WTC11 (cell line): ENCODE results near the gene APOBEC3B. TPM values are rescaled to one million over a fixed set of nuclear protein-coding genes. Genes with fewer than 3 reads are reported as not detected.

Experiments
- ATAC-seq: fragments of 200-7000 bp; cut with Tn5 transposase; 2 replicates; pipeline ENCODE4 v1.10.0; 2021; ENCODE audit warnings: mild to moderate bottlenecking, moderate library complexity
- CTCF ChIA-PET: fragments of 300-600 bp; sonication (Branson Sonifier 250); formaldehyde crosslinking; loops from one replicate; lab custom pipeline; 2021; ENCODE audit warnings: antibody characterized with exemption; lab: Charles Lee
- POLR2A ChIA-PET: fragments of 350-600 bp; sonication (Branson Sonifier 250); formaldehyde crosslinking; loops from one replicate; lab custom pipeline; 2021; ENCODE audit warnings: antibody characterized with exemption; lab: Charles Lee
- DNase-seq: peaks from one replicate; pipeline ENCODE4 v3.0.0; 2021; ENCODE audit warnings: low spot score
- H3K27ac Mint-ChIP-seq: 2 replicates; pipeline ENCODE4 v1.8.0; 2021; ENCODE audit warnings: mixed read lengths
- H3K27me3 Mint-ChIP-seq: 2 replicates; pipeline ENCODE4 v1.8.0; 2021; ENCODE audit warnings: low read depth, mild to moderate bottlenecking, moderate library complexity, mixed read lengths
- H3K36me3 Mint-ChIP-seq: 2 replicates; pipeline ENCODE4 v1.8.0; 2021; ENCODE audit warnings: mixed read lengths
- H3K4me1 Mint-ChIP-seq: 2 replicates; pipeline ENCODE4 v1.8.0; 2022; ENCODE audit warnings: mixed read lengths
- H3K4me3 Mint-ChIP-seq: 2 replicates; pipeline ENCODE4 v1.8.0; 2021; ENCODE audit warnings: mild to moderate bottlenecking, moderate library complexity, mixed read lengths
- H3K9me3 Mint-ChIP-seq: 2 replicates; pipeline ENCODE4 v1.8.0; 2021; ENCODE audit warnings: mixed read lengths
- ATF6 ChIP-seq: sonication (generic); formaldehyde crosslinking; IDR thresholded peaks from 2 replicates; pipeline ENCODE4 v1.8.1; 2023; ENCODE audit warnings: mild to moderate bottlenecking, missing genetic modification reagents
- CBFB ChIP-seq: sonication (generic); formaldehyde crosslinking; IDR thresholded peaks from 2 replicates; pipeline ENCODE4 v1.8.1; 2022; ENCODE audit warnings: mild to moderate bottlenecking, low read depth, missing genetic modification reagents
- E2F5 ChIP-seq: sonication (generic); formaldehyde crosslinking; IDR thresholded peaks from 2 replicates; pipeline ENCODE4 v1.8.1; 2022; ENCODE audit warnings: mild to moderate bottlenecking, moderate library complexity, missing genetic modification reagents
- FOXK1 ChIP-seq: sonication (generic); formaldehyde crosslinking; IDR thresholded peaks from 2 replicates; pipeline ENCODE4 v1.8.0; 2022; ENCODE audit warnings: mild to moderate bottlenecking, moderate library complexity, missing genetic modification reagents
- FOXP1 ChIP-seq: sonication (generic); formaldehyde crosslinking; IDR thresholded peaks from 2 replicates; pipeline ENCODE4 v1.8.0; 2022; ENCODE audit warnings: missing genetic modification reagents, mild to moderate bottlenecking, moderate library complexity, borderline replicate concordance
- GRHL2 ChIP-seq: fragments of 250-450 bp; sonication (Bioruptor Pico); IDR thresholded peaks from 2 replicates; pipeline ENCODE4 v1.8.0; 2022; ENCODE audit warnings: mild to moderate bottlenecking, moderate library complexity; ENCODE audit not compliant: insufficient replicate concordance, severe bottlenecking
- HMGXB4 ChIP-seq: sonication (generic); formaldehyde crosslinking; IDR thresholded peaks from 2 replicates; pipeline ENCODE4 v1.8.1; 2023; ENCODE audit warnings: mild to moderate bottlenecking, moderate library complexity, missing genetic modification reagents
- IRF2 ChIP-seq: sonication (generic); formaldehyde crosslinking; IDR thresholded peaks from 2 replicates; pipeline ENCODE4 v1.8.0; 2022; ENCODE audit warnings: low read depth, missing genetic modification reagents, borderline replicate concordance
- JUN ChIP-seq: sonication (generic); formaldehyde crosslinking; IDR thresholded peaks from 2 replicates; pipeline ENCODE4 v1.8.0; 2023; ENCODE audit warnings: mild to moderate bottlenecking, missing genetic modification reagents
- MAX ChIP-seq: sonication (generic); formaldehyde crosslinking; IDR thresholded peaks from 2 replicates; pipeline ENCODE4 v1.8.0; 2022; ENCODE audit warnings: mild to moderate bottlenecking, missing genetic modification reagents
- PRRX2 ChIP-seq: fragments of 250-450 bp; sonication (Bioruptor Pico); IDR thresholded peaks from 2 replicates; pipeline ENCODE4 v1.8.0; 2021; ENCODE audit warnings: mild to moderate bottlenecking
- ZNF232 ChIP-seq: sonication (generic); formaldehyde crosslinking; IDR thresholded peaks from 2 replicates; pipeline ENCODE4 v1.8.0; 2022; ENCODE audit warnings: mild to moderate bottlenecking, missing genetic modification reagents
- ZNF263 ChIP-seq: sonication (generic); formaldehyde crosslinking; IDR thresholded peaks from 2 replicates; pipeline ENCODE4 v1.8.1; 2022; ENCODE audit warnings: low read depth, mild to moderate bottlenecking, moderate library complexity, missing genetic modification reagents
- total RNA-seq: library from RNA; stranded (reverse); gene quantifications from 3 replicates; pipeline ENCODE4 v1.2.3, GENCODE V29; 2021
- TF ChIP-seq, protein P1 (sequence below): sonication (generic); formaldehyde crosslinking; IDR thresholded peaks from 2 replicates; pipeline ENCODE4 v1.8.1; 2023; ENCODE audit warnings: mild to moderate bottlenecking, missing genetic modification reagents
- TF ChIP-seq, protein P2 (sequence below): sonication (generic); formaldehyde crosslinking; IDR thresholded peaks from 2 replicates; pipeline ENCODE4 v1.8.1; 2023; ENCODE audit warnings: mild to moderate bottlenecking, missing genetic modification reagents, borderline replicate concordance

APOBEC3B gene
- total RNA-seq, 1 experiment from 2014 or later = 4.0 TPM

GRCh38 chr22:38968801-38969200 is 13.3 kb upstream of the APOBEC3B start:
- Mint-ChIP-seq H3K9me3 (no peaks in the 10 kb centered on the region), H3K36me3 (no peaks in the 10 kb centered on the region), H3K27me3 (no peaks in the 10 kb centered on the region; the same call in 1 of the 2 replicates), H3K4me3 (no peak overlapping the region), H3K4me1 (peaks cover 2% of the 10 kb centered on the region; the same call in 1 of the 2 replicates), H3K27ac (no peak overlapping the region)
- DNase-seq = no peak
- ATAC-seq = no peak
- TF ChIP-seq FOXP1 (CRISPR knock-in tag) = no peak
- no peak for TF ChIP-seq JUN
- TF ChIP-seq ATF6 (CRISPR knock-in tag) = no peak
- TF ChIP-seq, protein P1, sequence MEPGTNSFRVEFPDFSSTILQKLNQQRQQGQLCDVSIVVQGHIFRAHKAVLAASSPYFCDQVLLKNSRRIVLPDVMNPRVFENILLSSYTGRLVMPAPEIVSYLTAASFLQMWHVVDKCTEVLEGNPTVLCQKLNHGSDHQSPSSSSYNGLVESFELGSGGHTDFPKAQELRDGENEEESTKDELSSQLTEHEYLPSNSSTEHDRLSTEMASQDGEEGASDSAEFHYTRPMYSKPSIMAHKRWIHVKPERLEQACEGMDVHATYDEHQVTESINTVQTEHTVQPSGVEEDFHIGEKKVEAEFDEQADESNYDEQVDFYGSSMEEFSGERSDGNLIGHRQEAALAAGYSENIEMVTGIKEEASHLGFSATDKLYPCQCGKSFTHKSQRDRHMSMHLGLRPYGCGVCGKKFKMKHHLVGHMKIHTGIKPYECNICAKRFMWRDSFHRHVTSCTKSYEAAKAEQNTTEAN (CRISPR knock-in tag) = no peak
- no peak for TF ChIP-seq E2F5 (CRISPR knock-in tag)
- no peak for TF ChIP-seq ZNF263 (CRISPR knock-in tag)
- TF ChIP-seq, protein P2, sequence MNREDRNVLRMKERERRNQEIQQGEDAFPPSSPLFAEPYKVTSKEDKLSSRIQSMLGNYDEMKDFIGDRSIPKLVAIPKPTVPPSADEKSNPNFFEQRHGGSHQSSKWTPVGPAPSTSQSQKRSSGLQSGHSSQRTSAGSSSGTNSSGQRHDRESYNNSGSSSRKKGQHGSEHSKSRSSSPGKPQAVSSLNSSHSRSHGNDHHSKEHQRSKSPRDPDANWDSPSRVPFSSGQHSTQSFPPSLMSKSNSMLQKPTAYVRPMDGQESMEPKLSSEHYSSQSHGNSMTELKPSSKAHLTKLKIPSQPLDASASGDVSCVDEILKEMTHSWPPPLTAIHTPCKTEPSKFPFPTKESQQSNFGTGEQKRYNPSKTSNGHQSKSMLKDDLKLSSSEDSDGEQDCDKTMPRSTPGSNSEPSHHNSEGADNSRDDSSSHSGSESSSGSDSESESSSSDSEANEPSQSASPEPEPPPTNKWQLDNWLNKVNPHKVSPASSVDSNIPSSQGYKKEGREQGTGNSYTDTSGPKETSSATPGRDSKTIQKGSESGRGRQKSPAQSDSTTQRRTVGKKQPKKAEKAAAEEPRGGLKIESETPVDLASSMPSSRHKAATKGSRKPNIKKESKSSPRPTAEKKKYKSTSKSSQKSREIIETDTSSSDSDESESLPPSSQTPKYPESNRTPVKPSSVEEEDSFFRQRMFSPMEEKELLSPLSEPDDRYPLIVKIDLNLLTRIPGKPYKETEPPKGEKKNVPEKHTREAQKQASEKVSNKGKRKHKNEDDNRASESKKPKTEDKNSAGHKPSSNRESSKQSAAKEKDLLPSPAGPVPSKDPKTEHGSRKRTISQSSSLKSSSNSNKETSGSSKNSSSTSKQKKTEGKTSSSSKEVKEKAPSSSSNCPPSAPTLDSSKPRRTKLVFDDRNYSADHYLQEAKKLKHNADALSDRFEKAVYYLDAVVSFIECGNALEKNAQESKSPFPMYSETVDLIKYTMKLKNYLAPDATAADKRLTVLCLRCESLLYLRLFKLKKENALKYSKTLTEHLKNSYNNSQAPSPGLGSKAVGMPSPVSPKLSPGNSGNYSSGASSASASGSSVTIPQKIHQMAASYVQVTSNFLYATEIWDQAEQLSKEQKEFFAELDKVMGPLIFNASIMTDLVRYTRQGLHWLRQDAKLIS (CRISPR knock-in tag) = no peak
- no peak for TF ChIP-seq FOXK1
- TF ChIP-seq ZNF232 = no peak
- TF ChIP-seq CBFB (CRISPR knock-in tag) = no peak
- TF ChIP-seq HMGXB4 = no peak
- ChIA-PET CTCF (no interaction called here), POLR2A (no interaction called here)

- TF ChIP-seq, protein P1 (CRISPR knock-in tag) = no peak
- TF ChIP-seq MAX (CRISPR knock-in tag) (no peak), GRHL2 (CRISPR knock-in tag) (no peak), PRRX2 (CRISPR knock-in tag) (no peak), IRF2 (no peak)
- no peak overlapping the region for H3K4me3 Mint-ChIP-seq
- no peak for DNase-seq
- H3K27me3 Mint-ChIP-seq = no peaks in the 10 kb centered on the region; the same call in 1 of the 2 replicates
- POLR2A ChIA-PET = interaction anchor here (0.6 kb wide), 1 partner anchor 100 kb away, joined by 3 read pairs; no protein-coding TSS in a partner anchor
- no peaks in the 10 kb centered on the region for H3K4me1 Mint-ChIP-seq
- H3K9me3 Mint-ChIP-seq = no peaks in the 10 kb centered on the region
- CTCF ChIA-PET = interaction anchor here (0.5 to 1.1 kb wide), 2 partner anchors 101 to 417 kb away, joined by 3 read pairs; no protein-coding TSS in a partner anchor
- H3K36me3 Mint-ChIP-seq = no peaks in the 10 kb centered on the region
- no peak overlapping the region for H3K27ac Mint-ChIP-seq
- no peak for ATAC-seq
Measured at GRCh38 chr22:38970551-38970950, 11.6 kb upstream of the APOBEC3B start.
